HG03558 (cell line): ENCODE measurements around the gene ZFYVE19.

Experiments used
- ATAC-seq: cut with Tn5 transposase; IDR thresholded peaks from one replicate; pipeline ENCODE4 v1.9.1; 2021; ENCODE audit warnings: moderate number of reproducible peaks; ENCODE audit not compliant: unreplicated experiment; ENCODE audit errors: extremely low read depth

ZFYVE19 gene, protein sequence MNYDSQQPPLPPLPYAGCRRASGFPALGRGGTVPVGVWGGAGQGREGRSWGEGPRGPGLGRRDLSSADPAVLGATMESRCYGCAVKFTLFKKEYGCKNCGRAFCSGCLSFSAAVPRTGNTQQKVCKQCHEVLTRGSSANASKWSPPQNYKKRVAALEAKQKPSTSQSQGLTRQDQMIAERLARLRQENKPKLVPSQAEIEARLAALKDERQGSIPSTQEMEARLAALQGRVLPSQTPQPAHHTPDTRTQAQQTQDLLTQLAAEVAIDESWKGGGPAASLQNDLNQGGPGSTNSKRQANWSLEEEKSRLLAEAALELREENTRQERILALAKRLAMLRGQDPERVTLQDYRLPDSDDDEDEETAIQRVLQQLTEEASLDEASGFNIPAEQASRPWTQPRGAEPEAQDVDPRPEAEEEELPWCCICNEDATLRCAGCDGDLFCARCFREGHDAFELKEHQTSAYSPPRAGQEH

DNA sequence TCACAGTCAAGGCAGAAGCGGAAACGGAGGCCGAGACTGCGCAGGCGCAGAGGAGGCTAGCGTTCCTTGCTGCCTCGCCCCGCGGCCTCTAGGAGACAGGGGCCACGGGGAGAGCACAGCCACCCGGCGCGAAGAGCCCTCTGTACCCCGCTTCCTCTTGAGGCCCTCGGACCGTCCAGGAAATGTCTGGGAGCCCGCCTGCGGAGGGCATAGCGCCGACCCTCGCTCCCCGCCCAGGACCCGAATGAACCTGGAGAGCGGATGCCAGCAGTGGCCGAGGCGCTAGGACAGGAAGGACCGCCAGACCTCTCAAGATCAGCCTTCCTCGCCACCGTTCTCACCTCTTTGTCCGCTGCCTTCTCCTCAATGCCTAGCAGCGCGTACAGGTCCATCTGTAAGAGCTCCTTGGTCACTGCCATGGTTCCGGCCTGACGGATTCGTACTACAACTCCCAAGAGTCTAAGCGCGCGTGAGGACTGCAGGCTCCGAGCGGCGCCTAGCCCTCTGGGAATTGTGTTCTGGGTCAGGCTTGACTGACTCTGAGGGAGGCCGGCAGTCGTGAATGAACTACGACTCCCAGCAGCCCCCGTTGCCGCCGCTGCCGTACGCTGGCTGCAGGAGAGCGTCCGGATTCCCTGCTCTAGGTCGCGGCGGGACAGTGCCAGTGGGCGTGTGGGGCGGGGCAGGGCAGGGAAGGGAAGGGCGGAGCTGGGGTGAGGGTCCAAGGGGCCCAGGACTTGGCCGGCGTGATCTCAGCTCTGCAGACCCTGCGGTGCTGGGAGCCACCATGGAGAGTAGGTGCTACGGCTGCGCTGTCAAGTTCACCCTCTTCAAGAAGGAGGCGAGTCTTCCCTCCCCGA, at the start of gene ZFYVE19, which contains the start of gene DNAJC17:
ZFYVE19 (plus strand) TSS at position 62 of the 860 bp plus-strand sequence; CDS start at position 563, 501 bp downstream.
DNAJC17 (minus strand) TSS at position 446 of the 860 bp plus-strand sequence; CDS start at position 419, 27 bp downstream.
- peak; percentile 85 for ATAC-seq

DNA sequence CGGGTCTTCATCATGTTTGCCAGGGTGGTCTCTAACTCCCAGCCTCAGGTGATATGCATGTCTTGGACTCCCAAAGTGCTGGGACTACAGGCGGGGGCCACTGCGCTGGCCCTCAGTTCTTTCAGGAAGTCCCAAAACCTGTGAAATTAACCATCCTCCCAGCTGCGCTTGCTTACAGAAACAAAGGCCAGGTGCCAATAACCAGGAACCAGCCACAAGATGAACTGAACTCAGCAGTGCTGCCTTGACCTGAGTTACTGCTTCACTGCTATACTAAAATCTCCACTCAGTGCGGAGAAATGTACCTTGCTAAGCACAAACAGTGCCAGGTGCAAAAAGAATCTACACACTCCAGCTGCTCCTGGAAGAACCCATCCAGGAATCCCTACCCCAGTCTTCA, 46.9 kb upstream of the ZFYVE19 start:
- no peak for ATAC-seq

DNA sequence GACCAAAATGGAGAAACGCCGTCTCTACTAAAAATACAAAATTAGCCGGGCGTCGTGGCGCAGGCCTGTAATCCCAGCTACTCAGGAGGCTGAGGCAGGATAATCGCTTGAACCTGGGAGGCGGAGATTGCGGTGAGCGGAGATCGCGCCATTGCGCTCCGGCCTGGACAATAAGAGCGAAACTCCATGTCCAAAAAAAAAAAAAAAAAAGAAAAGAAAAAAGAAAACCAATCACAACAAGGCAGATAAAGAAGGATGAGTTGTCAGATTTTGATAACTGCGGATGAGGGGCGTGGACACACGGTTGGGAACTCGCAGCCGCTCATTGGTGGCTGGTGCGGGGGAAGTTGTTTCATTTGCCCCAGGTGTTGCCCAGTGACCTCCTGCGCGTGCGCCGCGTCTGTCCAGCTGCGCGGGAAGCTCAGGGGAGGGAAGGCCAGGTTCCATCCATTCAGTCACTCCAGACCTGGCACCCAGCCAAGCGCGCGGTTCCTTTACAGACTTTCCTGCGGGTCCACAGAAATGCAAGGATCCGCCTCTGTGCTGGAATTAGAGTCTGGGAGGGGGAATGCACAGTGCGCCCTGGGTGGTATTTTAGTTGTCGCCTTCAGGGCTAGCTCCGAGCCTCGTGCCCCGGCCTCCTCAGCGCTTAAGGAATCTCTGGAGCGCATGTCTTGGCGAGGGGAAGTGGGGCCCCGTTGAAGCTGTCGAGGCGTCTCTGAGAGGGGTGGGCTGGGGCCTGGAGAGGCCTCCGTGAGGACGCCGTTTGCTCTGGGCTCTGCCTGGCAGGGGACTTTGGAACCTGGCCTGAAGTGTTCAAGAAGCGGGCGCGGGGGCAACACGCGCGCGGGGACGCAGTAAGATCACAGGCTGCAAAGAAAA, 43.7 kb upstream of the ZFYVE19 start:
- no peak for ATAC-seq

DNA sequence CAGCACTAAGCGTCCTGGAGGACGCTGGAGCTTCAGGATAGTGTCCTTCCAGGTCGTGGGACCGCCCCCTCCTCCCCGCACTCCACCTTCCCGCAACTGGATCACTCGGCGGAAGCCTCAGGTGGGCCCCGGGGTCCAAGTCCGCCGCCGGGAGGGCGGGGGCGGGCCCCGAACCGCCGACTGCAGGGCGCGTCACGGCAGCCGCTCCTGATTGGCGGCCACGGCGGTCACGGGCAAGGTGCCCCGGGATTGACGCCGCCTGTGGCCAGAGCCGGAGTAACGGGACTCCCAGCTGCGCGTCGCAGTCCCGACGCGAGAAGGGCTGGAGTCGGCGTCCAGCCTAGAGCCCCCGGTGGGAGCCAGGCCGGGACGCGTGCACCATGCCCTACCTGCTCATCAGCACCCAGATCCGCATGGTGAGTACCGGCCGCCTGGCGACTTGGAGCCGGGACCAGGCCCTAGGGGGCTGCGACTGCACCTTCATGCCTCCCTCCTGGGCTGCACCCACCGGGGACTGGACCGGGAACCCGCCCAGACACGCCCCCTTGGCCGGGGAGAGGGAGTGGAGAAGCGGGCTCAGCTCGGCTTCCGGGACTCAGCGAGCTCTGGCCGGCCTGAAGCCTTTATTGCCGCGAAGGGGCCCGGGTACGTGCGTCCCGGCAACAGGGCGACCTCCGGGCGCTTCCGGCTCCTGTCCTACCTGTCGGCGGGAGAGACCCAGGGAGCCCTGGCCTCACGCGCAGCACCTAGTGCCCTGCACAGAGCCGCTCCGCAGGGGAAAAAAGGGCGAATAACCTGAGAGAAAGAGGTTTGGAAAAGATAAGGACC, 42.9 kb upstream of the ZFYVE19 start, which contains the start of gene GCHFR:
GCHFR (plus strand) TSS at position 268 of the 828 bp plus-strand sequence; CDS start at position 381, 113 bp downstream.
- ATAC-seq: no peak

DNA sequence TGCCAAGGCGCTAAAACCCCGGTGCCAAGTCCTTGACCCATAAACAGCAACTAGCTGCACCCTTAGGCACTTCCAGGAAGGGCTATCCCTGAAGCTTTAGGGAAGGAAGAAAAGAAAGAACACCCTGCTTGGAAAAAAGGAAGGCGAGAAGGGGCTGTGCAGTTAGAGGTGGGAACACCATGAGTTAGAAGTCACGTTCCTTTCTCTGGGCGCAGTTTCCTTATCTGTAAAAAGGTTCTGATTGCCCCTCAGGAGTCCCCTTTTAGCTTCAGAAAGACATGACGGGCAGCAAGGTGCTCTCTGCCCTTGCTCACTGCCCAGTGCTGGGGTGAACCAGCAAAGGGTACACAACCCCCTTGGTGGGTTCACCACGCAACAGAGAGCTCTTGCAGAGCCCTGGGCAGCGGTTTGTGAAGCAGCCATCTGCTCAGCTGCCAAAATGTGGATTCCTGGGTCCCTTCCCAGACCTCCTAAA, 42.2 kb upstream of the ZFYVE19 start:
- no peak for ATAC-seq

DNA sequence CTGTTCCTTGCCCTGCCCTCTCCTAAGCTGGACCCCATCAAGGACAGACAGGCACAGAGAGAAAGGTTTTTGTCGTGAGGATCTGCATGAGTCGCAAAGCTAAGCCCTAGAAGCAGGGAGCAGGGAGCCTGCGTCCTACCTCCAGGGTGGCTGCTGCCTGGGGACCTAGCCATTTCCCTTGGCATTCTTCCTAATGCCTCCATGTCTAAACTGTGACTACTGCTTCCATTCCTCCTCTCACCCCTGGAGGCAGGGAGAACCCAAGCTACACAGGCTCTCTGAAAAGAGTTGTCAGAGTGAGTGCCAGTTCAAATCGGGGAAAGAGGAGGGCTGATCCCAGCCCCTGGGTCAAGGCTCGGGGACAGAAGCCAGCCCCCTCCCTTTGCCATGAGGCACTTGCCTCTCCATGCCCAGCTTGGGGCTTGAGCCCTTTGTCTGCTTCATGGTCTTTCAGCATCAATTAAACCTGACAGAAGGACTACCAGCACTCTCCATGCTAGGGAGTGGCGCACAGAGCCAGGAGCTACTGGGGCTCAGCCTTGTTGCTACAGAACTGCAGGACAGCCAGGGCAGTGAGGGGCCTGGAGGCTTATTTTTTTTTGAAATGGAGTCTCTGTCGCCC, 40.6 kb upstream of the ZFYVE19 start:
- no peak for ATAC-seq

DNA sequence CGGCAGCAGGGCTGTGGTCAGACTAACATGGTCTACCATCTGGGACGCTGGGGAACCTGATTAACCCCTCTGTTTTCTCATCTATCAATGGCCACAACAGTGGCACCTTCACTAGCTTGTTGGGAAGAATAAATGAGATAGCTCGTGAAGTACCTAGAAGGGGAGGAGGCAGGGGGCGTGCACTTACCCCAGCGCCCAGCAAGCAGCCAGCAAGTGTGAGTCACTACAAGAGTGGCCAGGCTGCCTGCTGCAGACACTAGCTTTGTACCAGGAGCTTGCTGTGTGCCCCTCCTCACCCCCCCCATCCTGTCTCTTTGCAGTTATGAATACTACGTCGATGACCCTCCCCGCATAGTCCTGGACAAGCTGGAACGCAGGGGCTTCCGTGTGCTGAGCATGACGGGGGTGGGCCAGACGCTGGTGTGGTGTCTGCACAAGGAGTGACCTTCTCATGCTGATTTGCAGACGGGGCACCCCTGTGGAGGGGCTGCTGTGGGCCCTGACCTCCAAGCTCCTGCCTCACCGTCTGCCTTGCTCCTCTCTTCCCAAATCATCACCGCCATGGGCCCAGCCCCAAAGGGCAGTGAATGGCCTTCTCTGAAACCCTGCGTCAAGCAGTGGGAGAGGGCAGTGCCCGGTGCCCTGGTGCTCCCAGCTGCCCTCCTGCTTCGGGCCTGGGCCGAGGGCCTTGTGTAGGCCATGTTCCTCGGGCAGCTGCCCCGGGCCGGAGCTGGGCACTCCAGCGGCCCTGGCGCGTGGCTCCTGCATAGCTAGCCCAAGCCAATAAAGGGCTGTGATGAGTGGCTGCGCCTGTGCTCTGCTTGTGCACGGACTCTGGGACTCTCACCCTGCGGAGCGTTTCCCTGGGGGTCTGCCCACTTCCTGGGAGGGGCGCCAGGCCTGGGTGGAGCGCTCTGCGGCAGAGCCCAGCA, 39.7 kb upstream of the ZFYVE19 start:
- ATAC-seq: no peak

DNA sequence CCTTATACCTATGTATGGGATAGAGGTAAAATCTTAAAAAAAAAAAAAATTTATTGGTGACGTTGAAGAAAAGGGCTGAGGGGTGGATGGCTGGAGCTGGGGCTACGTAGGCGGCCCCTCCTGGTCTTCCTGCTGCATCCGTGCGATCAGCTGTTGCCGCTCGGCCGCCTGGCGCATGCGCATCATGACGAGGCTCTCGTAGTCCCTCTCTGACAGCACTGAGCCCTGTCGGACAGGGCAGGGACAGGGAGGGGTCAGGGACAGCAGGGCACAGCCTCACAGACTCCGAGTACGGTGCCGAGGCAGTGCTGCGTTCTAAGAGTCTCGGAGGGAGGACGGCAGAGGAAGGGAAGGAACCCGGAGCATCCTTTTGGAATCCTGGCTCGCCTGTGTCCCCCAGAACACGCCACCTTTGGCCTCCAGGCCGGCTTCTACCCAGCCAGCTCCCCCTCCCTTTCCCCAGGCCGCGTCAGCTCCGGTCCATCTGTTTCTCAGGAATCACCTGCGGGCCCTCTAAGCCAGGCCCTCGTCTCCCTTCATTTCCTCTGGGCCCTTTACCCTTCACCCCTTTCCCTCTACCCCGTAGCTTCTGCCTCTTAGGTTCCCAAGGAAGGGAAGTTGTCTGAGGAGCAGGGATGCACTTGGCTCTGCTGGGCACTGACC, 38.9 kb upstream of the ZFYVE19 start:
- ATAC-seq: no peak

DNA sequence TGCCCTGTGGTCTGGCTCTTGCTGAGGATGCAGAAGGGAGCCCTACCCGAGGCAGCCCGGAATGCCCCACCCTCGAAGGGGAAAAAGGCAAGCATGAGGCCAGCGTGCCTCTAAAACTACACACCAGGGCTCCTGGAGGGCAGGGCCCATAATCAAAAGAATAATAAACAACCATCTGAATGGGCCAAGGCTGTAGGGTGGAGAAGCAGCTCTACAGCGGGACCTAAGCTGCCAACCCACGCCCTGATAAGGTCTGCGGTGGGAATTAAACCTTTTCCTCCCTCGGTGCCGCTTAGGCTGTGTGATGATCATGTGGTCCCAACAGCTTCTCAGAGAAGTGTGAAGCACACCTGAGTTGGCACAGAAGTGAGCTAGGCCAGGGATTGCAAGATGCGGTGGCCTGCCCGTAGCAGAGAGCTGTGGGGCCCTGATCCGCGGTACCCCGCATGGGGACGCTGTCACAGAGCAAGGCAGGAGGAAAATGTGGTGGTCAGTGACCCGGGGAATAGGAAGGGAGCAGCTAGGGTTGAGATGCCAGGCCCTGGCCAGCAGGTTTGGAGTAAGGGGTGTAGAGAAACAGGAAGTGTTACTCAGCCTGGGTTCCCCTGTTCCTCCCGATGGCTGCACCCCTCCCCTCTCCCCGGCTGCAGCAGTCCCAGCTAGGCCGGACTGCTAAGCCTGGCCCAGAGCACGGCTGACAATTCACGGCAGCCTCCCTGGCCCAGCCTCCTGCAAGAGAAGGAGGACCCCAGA, 38.2 kb upstream of the ZFYVE19 start:
- no peak for ATAC-seq

DNA sequence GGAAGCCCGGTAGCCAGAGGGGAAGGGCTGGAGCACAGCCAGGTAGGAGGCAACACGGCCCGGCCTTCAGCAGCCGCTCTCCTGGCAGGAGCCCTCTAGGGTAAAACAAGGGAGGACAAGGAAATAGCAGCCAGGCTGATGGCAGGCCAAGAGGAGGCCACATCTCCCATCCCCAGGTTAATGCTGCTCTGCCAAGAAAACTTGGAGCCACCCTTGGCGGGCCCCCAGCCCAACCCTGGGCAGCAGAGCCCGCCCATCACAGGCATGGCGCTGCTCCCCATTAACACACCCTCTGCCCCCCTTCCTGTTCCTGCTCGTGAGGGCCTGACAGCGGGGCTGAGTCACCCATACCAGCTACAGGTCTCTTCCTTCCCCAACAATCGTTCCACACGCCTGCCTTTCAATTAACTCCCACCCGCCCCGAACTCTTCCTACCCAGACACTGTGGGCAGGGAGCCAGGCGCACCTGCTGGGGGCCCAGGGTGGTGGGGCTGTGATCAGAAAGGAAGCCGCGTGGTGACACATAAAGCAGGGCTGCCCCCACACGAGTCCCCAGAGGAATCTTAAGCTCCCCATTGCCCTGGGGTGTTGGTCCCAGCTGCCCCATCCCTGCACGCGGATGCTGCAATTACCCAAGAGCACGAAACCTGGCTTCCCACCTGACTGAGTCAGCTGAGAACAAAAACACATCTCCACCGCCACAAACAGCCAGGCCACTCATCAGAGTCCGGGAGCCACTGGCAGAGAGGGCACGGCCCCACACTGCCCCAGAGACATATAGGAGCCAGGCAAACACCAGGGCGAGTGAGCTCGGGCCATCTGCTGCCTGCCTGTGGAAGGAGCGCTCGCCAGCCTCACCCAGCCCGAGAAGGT, 37.4 kb upstream of the ZFYVE19 start, which contains the start of gene C15orf62:
C15orf62 (plus strand) TSS at position 707 of the 873 bp plus-strand sequence. CDS start 516 bp downstream, outside the sequence.
- no peak for ATAC-seq

DNA sequence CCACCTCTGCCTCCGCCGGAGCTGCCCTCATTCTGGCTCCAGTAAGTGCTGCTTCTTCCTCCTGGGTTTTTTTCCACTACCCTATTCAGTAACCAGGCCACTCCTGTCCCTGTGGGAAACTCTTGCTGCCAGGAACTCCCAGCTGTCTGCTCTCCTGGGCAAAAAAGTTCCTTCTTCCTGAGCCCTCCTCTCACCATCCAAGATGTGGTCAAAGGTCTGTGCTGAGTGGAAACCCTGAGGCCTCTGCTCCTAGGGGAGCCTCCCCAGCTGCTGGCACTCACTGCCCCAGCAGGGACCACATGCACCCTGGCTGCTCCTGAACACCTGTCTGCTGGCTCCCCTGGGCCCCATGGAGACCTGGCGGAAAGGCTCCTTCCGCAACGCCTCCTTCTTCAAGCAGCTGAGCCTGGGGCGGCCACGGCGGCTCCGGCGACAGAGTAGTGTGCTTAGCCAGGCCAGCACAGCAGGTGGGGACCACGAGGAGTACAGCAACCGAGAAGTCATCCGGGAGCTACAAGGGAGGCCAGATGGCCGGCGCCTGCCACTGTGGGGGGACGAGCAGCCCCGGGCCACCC, 36.7 kb upstream of the ZFYVE19 start:
- no peak for ATAC-seq

DNA sequence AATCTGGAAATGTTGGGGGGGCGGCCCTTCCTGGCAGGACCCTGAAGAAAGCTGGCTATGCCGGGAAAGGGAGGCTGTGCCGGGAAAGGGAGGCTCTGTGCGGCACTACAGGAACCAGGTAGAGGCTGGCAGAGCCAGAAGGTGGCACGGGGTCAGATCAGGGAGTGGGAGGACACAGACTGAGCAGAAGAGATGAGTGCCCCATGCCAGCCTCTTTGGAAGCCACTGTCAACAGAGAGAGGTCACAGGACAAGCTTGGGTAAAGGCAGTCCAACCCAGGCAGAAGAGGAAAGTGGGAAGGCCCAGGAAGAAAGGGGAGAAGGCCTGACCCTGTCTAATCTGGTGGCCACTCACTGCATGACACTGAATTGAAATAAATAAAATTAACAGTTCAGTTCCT, 35.6 kb upstream of the ZFYVE19 start:
- no peak for ATAC-seq

DNA sequence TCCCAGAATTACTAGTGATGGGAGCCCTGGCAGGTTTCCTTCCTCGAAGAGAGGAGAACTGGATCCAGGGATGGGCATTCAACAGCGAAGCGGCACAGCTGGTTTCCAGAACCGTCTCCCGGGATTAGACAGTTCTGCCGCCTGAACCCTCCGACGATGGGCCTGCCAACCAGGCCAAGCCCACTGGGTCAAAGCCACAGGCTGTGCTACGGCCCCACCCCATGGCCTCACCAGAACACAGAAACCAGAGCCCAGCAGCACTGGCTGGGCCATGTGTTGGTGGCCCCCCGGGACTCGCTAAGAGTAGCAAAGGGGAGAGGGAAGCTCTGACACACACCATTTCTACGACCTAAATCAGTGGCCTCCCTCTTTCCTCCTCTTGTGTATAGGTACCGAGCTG, 34.9 kb upstream of the ZFYVE19 start:
- no peak for ATAC-seq

DNA sequence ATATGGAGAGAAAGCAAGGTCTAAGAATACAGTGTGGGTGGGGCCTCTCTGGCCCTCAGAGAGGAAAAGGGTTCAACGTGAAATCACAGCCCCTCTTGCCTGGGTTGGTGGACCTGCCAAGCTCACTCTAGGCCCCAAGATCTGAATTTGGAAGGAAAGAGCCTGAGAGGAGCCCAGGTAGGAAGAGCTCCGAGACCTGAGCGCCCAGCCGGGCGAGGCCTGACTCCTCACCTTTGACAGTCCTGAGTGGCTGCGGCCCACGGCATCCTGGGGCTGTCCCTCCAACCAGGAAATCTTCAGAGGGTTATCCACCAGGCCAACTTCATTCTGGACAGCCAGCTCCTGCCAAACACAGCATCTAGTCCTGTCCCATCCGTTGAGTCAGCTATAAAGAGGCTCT, 33.4 kb upstream of the ZFYVE19 start:
- ATAC-seq: no peak

DNA sequence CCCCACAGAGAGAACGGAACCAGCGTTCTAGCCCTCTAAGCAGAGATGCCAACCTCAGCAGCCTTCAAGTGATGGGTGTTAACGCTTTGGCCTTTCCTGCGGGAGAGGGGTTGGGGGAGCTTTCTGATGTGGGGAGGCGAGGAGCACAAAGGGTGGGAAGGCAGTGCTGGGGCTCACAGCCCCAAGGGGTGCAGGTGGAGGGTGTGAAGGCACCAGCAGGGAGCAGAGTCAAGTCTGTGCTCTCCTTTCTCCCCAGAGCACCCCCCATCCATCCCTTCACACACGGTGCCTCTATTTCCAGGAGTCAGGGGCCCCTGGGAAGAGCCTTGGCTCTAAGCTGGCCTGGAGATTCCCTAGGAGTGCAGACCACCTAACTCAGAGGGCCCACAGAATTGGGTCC, 33.0 kb upstream of the ZFYVE19 start:
- ATAC-seq: no peak
